IMR-90 (cell line): Measurements from ENCODE around the gene C6orf15.

Experiments used
- BHLHE40 ChIP-seq: fragments of 150-350 bp; IDR thresholded peaks from 2 replicates; pipeline ENCODE4 v1.6.1; 2016; ENCODE audit warnings: mild to moderate bottlenecking, low read depth, low read length
- CEBPB ChIP-seq: IDR thresholded peaks from 2 replicates; pipeline ENCODE4 v1.6.1; 2012; ENCODE audit warnings: low read depth, low read length, improper control_type of control experiment
- ELK1 ChIP-seq: fragments of 150-350 bp; IDR thresholded peaks from 2 replicates; pipeline ENCODE4 v1.6.1; 2016; ENCODE audit warnings: low read depth, mild to moderate bottlenecking, low read length, moderate library complexity, borderline replicate concordance
- MAFK ChIP-seq: IDR thresholded peaks from 2 replicates; pipeline ENCODE4 v1.6.1; 2012; ENCODE audit warnings: low read depth, low read length, improper control_type of control experiment
- NFE2L2 ChIP-seq: fragments of 150-350 bp; IDR thresholded peaks from 2 replicates; pipeline ENCODE4 v1.6.1; 2016; ENCODE audit warnings: low read depth, mild to moderate bottlenecking, low read length
- POLR2A ChIP-seq: IDR thresholded peaks from 2 replicates; pipeline ENCODE4 v1.6.1; 2012; ENCODE audit warnings: mild to moderate bottlenecking, low read depth, low read length
- RAD21 ChIP-seq: IDR thresholded peaks from 2 replicates; pipeline ENCODE4 v1.6.1; 2012; ENCODE audit warnings: low read length, improper control_type of control experiment
- RCOR1 ChIP-seq: IDR thresholded peaks from 2 replicates; pipeline ENCODE4 v1.6.1; 2012; ENCODE audit warnings: mild to moderate bottlenecking, low read length, improper control_type of control experiment; ENCODE audit not compliant: insufficient replicate concordance
- RFX5 ChIP-seq: IDR thresholded peaks from 2 replicates; pipeline ENCODE4 v1.8.0; 2012; ENCODE audit warnings: low read depth, mild to moderate bottlenecking, low read length, moderate library complexity
- TF ChIP-seq, protein P1 (sequence below): fragments of 150-350 bp; IDR thresholded peaks from 2 replicates; pipeline ENCODE4 v1.6.1; 2017; ENCODE audit warnings: mild to moderate bottlenecking, antibody characterized with exemption, low read length, low read depth
- TF ChIP-seq, protein P2 (sequence below): conservative IDR thresholded peaks from 2 replicates; pipeline ENCODE4 v1.5.1; 2012; ENCODE audit warnings: mild to moderate bottlenecking, low read depth, low read length, improper control_type of control experiment

DNA sequence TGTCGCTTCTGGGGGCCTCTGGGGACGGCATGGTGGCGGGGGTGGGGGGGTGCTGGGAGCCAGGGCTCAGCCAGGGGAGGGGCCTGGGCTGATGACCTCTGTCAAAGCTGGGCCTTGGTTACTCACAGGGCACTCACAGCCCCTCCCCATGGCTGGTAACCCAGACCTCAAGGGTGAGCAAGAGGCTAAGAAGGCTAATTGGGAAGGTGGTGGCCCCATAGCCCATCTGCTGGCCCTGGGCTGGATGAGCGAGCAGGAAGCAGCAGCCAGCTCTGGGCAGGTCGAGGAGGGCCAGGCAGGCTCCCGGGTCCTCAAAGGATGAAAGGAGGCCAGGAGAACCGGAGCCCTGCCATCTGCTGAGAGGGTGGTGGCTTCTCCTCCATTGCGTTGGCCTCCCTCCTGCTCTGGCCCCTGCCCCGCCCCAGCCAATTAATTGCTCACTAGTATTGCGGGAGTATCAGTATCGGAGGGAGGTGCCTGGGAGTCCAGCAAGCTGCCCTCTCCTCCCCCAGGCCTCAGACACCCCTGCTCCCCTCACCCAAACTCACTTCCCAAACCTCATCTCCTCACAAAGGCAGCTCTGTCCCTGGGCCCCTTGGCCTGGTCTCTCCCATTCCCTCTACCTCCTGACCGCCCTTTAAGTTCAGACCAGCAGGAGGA lies 8.9 kb upstream of the C6orf15 start:
- TF ChIP-seq, protein P1, sequence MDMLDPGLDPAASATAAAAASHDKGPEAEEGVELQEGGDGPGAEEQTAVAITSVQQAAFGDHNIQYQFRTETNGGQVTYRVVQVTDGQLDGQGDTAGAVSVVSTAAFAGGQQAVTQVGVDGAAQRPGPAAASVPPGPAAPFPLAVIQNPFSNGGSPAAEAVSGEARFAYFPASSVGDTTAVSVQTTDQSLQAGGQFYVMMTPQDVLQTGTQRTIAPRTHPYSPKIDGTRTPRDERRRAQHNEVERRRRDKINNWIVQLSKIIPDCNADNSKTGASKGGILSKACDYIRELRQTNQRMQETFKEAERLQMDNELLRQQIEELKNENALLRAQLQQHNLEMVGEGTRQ: no peak
- TF ChIP-seq, protein P2, sequence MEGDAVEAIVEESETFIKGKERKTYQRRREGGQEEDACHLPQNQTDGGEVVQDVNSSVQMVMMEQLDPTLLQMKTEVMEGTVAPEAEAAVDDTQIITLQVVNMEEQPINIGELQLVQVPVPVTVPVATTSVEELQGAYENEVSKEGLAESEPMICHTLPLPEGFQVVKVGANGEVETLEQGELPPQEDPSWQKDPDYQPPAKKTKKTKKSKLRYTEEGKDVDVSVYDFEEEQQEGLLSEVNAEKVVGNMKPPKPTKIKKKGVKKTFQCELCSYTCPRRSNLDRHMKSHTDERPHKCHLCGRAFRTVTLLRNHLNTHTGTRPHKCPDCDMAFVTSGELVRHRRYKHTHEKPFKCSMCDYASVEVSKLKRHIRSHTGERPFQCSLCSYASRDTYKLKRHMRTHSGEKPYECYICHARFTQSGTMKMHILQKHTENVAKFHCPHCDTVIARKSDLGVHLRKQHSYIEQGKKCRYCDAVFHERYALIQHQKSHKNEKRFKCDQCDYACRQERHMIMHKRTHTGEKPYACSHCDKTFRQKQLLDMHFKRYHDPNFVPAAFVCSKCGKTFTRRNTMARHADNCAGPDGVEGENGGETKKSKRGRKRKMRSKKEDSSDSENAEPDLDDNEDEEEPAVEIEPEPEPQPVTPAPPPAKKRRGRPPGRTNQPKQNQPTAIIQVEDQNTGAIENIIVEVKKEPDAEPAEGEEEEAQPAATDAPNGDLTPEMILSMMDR: no peak
- TF ChIP-seq ELK1 (no peak), NFE2L2 (no peak), RFX5 (no peak), POLR2A (no peak), MAFK (no peak), BHLHE40 (no peak), CEBPB (no peak), RAD21 (no peak), RCOR1 (no peak)
